NCI-H1694 (cell line): ENCODE data around the gene ARID3B.

Source experiments
- DNase-seq: peaks from one replicate; lab custom pipeline; 2025; lab: John Stamatoyannopoulos, UW

Gene ARID3B

GRCh38 chr15:74603789-74604705 lies 63.0 kb downstream of the ARID3B start:
- DNase-seq = no peak

- no peak for DNase-seq
These were observed 64.2 kb downstream of the ARID3B start for GRCh38 chr15:74604983-74605794.

GRCh38 chr15:74605795-74606150 lies 64.8 kb downstream of the ARID3B start:
- no peak for DNase-seq

- DNase-seq = no peak
These were observed 67.8 kb downstream of the ARID3B start for GRCh38 chr15:74608786-74609185.

DNA sequence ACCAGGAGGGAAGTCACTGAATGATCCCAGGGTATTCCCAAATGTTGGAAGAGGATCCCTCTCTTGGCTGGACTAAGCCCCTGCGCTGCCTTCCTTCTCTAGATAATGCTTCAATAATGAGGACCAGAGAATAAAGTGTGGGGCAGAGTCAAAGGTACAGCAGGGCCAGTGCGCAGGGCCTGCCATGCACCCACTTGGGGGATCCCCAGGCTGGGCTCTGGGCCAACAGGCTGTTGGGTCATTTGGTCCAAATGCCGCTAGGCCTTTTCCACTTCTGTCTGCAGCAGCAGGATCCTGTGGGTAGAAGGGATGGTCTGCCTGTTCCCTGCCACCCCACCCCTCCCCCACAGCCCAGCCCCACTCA lies 68.9 kb downstream of the ARID3B start:
- no peak for DNase-seq

GRCh38 chr15:74610302-74610951 lies 69.4 kb downstream of the ARID3B start:
- no peak for DNase-seq

- DNase-seq = no peak
These were observed 70.3 kb downstream of the ARID3B start for GRCh38 chr15:74611341-74611740.

- no peak for DNase-seq
These were observed 70.8 kb downstream of the ARID3B start for GRCh38 chr15:74611834-74612233.

- DNase-seq = no peak
These were observed 71.7 kb downstream of the ARID3B start for GRCh38 chr15:74612677-74613076.

- DNase-seq = no peak
These were observed 72.3 kb downstream of the ARID3B start for GRCh38 chr15:74613089-74613952.

- DNase-seq = no peak
These were observed 73.1 kb downstream of the ARID3B start for GRCh38 chr15:74613953-74614743.

DNA sequence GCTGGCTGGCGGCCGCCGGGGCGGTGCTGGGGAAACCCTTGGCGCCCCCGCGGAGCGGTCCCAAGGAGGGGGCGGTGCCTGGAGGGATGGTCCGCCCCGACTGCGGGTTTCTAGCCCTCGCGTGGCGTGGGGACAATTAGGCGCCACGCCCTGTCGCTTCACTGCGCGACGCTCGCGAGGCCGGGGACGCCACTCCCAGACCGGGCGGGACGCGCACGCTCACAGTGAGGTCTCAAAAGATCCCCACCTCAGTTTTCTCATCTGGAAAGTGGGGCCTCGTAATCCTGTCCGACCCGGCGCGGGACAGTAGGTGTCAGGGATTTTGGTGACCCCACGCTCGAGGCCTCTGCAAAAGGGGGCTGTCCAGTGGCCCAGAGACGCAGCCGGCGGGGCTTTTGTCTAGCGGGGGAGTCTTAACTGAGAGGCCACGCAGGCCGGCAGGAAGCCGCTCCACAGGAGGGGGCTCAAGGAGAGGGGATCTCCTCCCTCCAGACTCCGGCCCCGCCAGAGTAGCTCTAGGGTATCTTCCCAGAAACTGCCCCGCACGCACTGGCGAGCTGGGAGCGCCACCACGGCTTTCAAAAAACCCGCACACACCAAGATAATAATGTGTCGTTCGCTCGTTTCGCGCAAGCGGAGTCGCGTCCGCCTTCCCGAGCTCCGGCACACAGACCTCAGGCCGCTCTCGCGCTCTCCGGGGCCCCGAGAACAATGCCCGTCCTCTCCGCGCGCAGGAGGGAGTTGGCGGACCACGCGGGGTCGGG lies 73.9 kb downstream of the ARID3B start:
- peak; percentile 45 for DNase-seq

GRCh38 chr15:74615508-74616365 lies 74.7 kb downstream of the ARID3B start, which contains the start of gene CLK3:
Gene CLK3 (plus strand): TSS chr15:74615836. CDS start chr15:74619197, 3,361 bp downstream.
- peak; percentile 73 for DNase-seq

- DNase-seq = peak; percentile 16
These were observed 75.4 kb downstream of the ARID3B start for GRCh38 chr15:74616366-74616939.

GRCh38 chr15:74616996-74617395 lies 76.0 kb downstream of the ARID3B start:
- no peak for DNase-seq

- no peak for DNase-seq
These were observed 78.0 kb downstream of the ARID3B start for GRCh38 chr15:74618841-74619596.

- no peak for DNase-seq
These were observed 79.1 kb downstream of the ARID3B start for GRCh38 chr15:74619916-74620635.
